IMR-90 (cell line): ENCODE measurements around the gene TMA16. TPM values are rescaled to one million over a fixed set of nuclear protein-coding genes. Genes with fewer than 3 reads are reported as not detected.

Experiments
- ATAC-seq: fragments of 200-7000 bp; cut with Tn5 transposase; 2 replicates; pipeline ENCODE4 v1.9.1; 2020; ENCODE audit warnings: low read depth, mild to moderate bottlenecking, moderate library complexity
- BruUV-seq: library from RNA; stranded (reverse); fragments of 400-500 nt; replicated peaks from 2 replicates; lab custom pipeline; 2021; lab: Mats Ljungman, UMichigan
- CTCF ChIA-PET: fragments of 300-600 bp; formaldehyde crosslinking; extraction: SDS; loops from one replicate; lab custom pipeline; 2021; ENCODE audit warnings: antibody characterized with exemption; lab: Yijun Ruan, JAX
- POLR2A ChIA-PET: fragments of 300-600 bp; sonication (Branson Sonifier 250); formaldehyde crosslinking; loops from one replicate; lab custom pipeline; 2022; ENCODE audit warnings: antibody characterized with exemption; ENCODE audit not compliant: unreplicated experiment; lab: Charles Lee
- DNase-seq: peaks from one replicate; pipeline ENCODE4 v3.0.0; 2013
- H2AFZ ChIP-seq: replicated peaks from 2 replicates; pipeline ENCODE3; 2013; ENCODE audit warnings: low read length, mild to moderate bottlenecking; ENCODE audit not compliant: poor library complexity
- H2AK5ac ChIP-seq: 2 replicates; pipeline ENCODE4 v1.6.1; 2013; ENCODE audit warnings: low read depth, low read length, inconsistent platforms
- H2AK9ac ChIP-seq: replicated peaks from 2 replicates; pipeline ENCODE3; 2013; ENCODE audit warnings: mild to moderate bottlenecking, low read depth, low read length, moderate library complexity; ENCODE audit not compliant: poor library complexity
- H2BK120ac ChIP-seq: 2 replicates; pipeline ENCODE4 v1.6.1; 2013; ENCODE audit warnings: low read depth, low read length, inconsistent platforms
- H2BK15ac ChIP-seq: 3 replicates; pipeline ENCODE4 v1.6.1; 2013; ENCODE audit warnings: low read depth, low read length, inconsistent platforms
- H2BK20ac ChIP-seq: 2 replicates; pipeline ENCODE4 v1.6.1; 2013; ENCODE audit warnings: low read depth, mild to moderate bottlenecking, inconsistent platforms, low read length, moderate library complexity
- H2BK5ac ChIP-seq: 2 replicates; pipeline ENCODE4 v1.6.1; 2013; ENCODE audit warnings: mild to moderate bottlenecking, low read depth, low read length, inconsistent platforms; ENCODE audit not compliant: poor library complexity, severe bottlenecking
- H3K14ac ChIP-seq: replicated peaks from 2 replicates; pipeline ENCODE4 v1.6.1; 2013; ENCODE audit warnings: low read depth, low read length, inconsistent platforms
- H3K18ac ChIP-seq: 2 replicates; pipeline ENCODE4 v1.6.1; 2013; ENCODE audit warnings: low read depth, low read length, control low read depth
- H3K23ac ChIP-seq: 2 replicates; pipeline ENCODE4 v1.6.1; 2013; ENCODE audit warnings: low read depth, low read length, inconsistent platforms
- H3K27ac ChIP-seq: 2 replicates; pipeline ENCODE4 v1.5.1; 2013; ENCODE audit warnings: mild to moderate bottlenecking, control low read depth, low read length; ENCODE audit not compliant: insufficient read depth
- H3K27me3 ChIP-seq: 2 replicates; pipeline ENCODE4 v1.6.1; 2013; ENCODE audit warnings: low read length; ENCODE audit not compliant: control insufficient read depth, insufficient read depth
- H3K36me3 ChIP-seq: 2 replicates; pipeline ENCODE4 v1.6.1; 2013; ENCODE audit warnings: low read length, mixed read lengths; ENCODE audit not compliant: control insufficient read depth, insufficient read depth
- H3K4ac ChIP-seq: 2 replicates; pipeline ENCODE4 v1.6.1; 2013; ENCODE audit warnings: low read depth, low read length, inconsistent platforms
- H3K4me1 ChIP-seq: 2 replicates; pipeline ENCODE4 v1.6.1; 2013; ENCODE audit warnings: low read length, mixed read lengths; ENCODE audit not compliant: control insufficient read depth, insufficient read depth
- H3K4me2 ChIP-seq: 2 replicates; pipeline ENCODE4 v1.6.1; 2013; ENCODE audit warnings: low read depth, mild to moderate bottlenecking, control low read depth, low read length, moderate library complexity
- H3K4me3 ChIP-seq: 2 replicates; pipeline ENCODE4 v1.5.1; 2013; ENCODE audit warnings: low read depth, mild to moderate bottlenecking, control low read depth, low read length, moderate library complexity; ENCODE audit not compliant: insufficient read depth
- H3K56ac ChIP-seq: 2 replicates; pipeline ENCODE4 v1.6.1; 2013; ENCODE audit warnings: low read length, inconsistent platforms; ENCODE audit not compliant: insufficient read depth; ENCODE audit errors: extremely low read depth
- H3K79me1 ChIP-seq, 2 experiments: 2 replicates each; pipeline ENCODE4 v1.6.1; 2013; ENCODE audit warnings: low read length in 2 of 2, inconsistent platforms in 1 of 2, low read depth in 1 of 2
- H3K9ac ChIP-seq: 2 replicates; pipeline ENCODE4 v1.6.1; 2013; ENCODE audit warnings: low read depth, low read length, control low read depth
- H3K9me1 ChIP-seq: 2 replicates; pipeline ENCODE4 v1.6.1; 2013; ENCODE audit warnings: low read length, inconsistent platforms; ENCODE audit not compliant: insufficient read depth
- H3K9me3 ChIP-seq: 2 replicates; pipeline ENCODE4 v1.6.1; 2013; ENCODE audit warnings: low read length; ENCODE audit not compliant: control insufficient read depth, insufficient read depth
- H4K20me1 ChIP-seq: 2 replicates; pipeline ENCODE4 v1.6.1; 2013; ENCODE audit warnings: low read length, inconsistent platforms; ENCODE audit not compliant: insufficient read depth
- H4K5ac ChIP-seq: 2 replicates; pipeline ENCODE4 v1.6.1; 2013; ENCODE audit warnings: mild to moderate bottlenecking, low read depth, low read length, control low read depth
- H4K8ac ChIP-seq, 2 experiments: 2 replicates each; pipeline ENCODE4 v1.6.1; 2013; ENCODE audit warnings: low read depth in 2 of 2, low read length in 2 of 2, control low read depth in 1 of 2, inconsistent platforms in 1 of 2
- H4K91ac ChIP-seq: 2 replicates; pipeline ENCODE4 v1.6.1; 2013; ENCODE audit warnings: low read depth, low read length, inconsistent platforms; ENCODE audit not compliant: insufficient read depth
- RAD21 ChIP-seq: IDR thresholded peaks from 2 replicates; pipeline ENCODE4 v1.6.1; 2012; ENCODE audit warnings: low read length, improper control_type of control experiment
- RCOR1 ChIP-seq: IDR thresholded peaks from 2 replicates; pipeline ENCODE4 v1.6.1; 2012; ENCODE audit warnings: mild to moderate bottlenecking, low read length, improper control_type of control experiment; ENCODE audit not compliant: insufficient replicate concordance
- RFX5 ChIP-seq: IDR thresholded peaks from 2 replicates; pipeline ENCODE4 v1.8.0; 2012; ENCODE audit warnings: low read depth, mild to moderate bottlenecking, low read length, moderate library complexity
- SMC3 ChIP-seq: fragments of 150-350 bp; IDR thresholded peaks from 2 replicates; pipeline ENCODE4 v1.6.1; 2016; ENCODE audit warnings: low read depth, mild to moderate bottlenecking, antibody characterized with exemption, low read length, moderate library complexity
- WGBS, 2 experiments: methylation state at CpG; one replicate each; pipeline versions ENCODE4 v1.1.5 to v1.1.7; 2013; ENCODE audit warnings: missing lambda C conversion rate in 2 of 2; ENCODE audit not compliant: insufficient read length in 1 of 2; ENCODE audit errors: extremely low coverage in 2 of 2; 5-methylcytosine and 5-hydroxymethylcytosine counted together
- dilution Hi-C: fragments of 300-500 bp; cut with HindIII; formaldehyde crosslinking; loops from one replicate; pipeline ENCODE4 v1.14.3; 2018; ENCODE audit warnings: low sequenced_read_pairs; ENCODE audit not compliant: unreplicated experiment
- in situ Hi-C: fragments of 300-500 bp; cut with MboI; formaldehyde crosslinking; loops from 3 replicates; pipeline ENCODE4 v1.14.3; 2019; ENCODE audit warnings: low sequenced_read_pairs, inconsistent platforms, mixed read lengths
- intact Hi-C: fragments of 100-400 bp; cut with micrococcal nuclease; formaldehyde crosslinking; loops from 2 replicates; pipeline ENCODE4 v1.10.0; 2022
- polyA plus RNA-seq, 3 experiments: library from polyadenylated mRNA; depleted of rRNA; stranded (reverse); fragments of >200 nt; gene quantifications; 2 replicates each; pipeline ENCODE4 v1.2.3, GENCODE V29; 2012; ENCODE audit warnings: low replicate concordance in 1 of 3
- total RNA-seq: library from RNA; depleted of rRNA; stranded (reverse); fragments of >200 nt; gene quantifications from 2 replicates; pipeline ENCODE4 v1.2.3, GENCODE V29; 2012

Gene TMA16
- total and polyA plus RNA-seq, 2 of the 4 experiments (the other 2 are of a cell fraction) = 9.3 to 19.8 TPM

- Histone ChIP-seq H3K23ac (no peak overlapping the region), H3K4ac (no peak overlapping the region), H3K79me1 (0 out of 4 replicates have a peak, but pooled peaks cover 0 to 2% of the 10 kb centered on the region in 2 experiments), H2BK5ac (no peak overlapping the region), H3K27ac (no peak overlapping the region), H3K18ac (no peak overlapping the region), H3K56ac (no peak overlapping the region), H2BK20ac (no peak overlapping the region), H2AK5ac (no peak overlapping the region), H3K36me3 (peaks cover 10% of the 10 kb centered on the region), H4K8ac (no peak overlapping the region), H3K9ac (no peak overlapping the region), H4K91ac (no peak overlapping the region), H3K27me3 (no peaks in the 10 kb centered on the region), H4K5ac (no peak overlapping the region), H2BK120ac (no peak overlapping the region), H3K4me2 (no peak overlapping the region), H2BK15ac (no peak overlapping the region), H3K9me3 (no peaks in the 10 kb centered on the region), H4K20me1 (no peaks in the 10 kb centered on the region), H3K4me1 (peaks cover 3% of the 10 kb centered on the region), H3K4me3 (no peak overlapping the region), H2AK9ac (no peak overlapping the region), H3K9me1 (0 out of 2 replicates have a peak, but pooled peaks cover 4% of the 10 kb centered on the region), H2AFZ (no peak overlapping the region), H3K14ac (no peak overlapping the region)
- no CpG with 5 or more reads among the region's 2 CpGs for WGBS, 2 experiments
- intact Hi-C loops = no loop called here
- dilution Hi-C loops = no loop called here
- BruUV-seq = no TSS peak
- no peak for TF ChIP-seq SMC3
- TF ChIP-seq RCOR1 = no peak
- no peak for TF ChIP-seq RAD21
- TF ChIP-seq RFX5 = no peak
- ATAC-seq (no peak), DNase-seq (no peak)
- POLR2A ChIA-PET = no interaction called here
- in situ Hi-C loops = loop anchor here (25.0 kb wide), 1 partner anchor 415 kb away; no protein-coding TSS in a partner anchor
- CTCF ChIA-PET = no interaction called here
Observed at GRCh38 chr4:163527172-163527571, 32.7 kb downstream of the TMA16 start.
